ENCODE results near the gene KMT5B.

DNA sequence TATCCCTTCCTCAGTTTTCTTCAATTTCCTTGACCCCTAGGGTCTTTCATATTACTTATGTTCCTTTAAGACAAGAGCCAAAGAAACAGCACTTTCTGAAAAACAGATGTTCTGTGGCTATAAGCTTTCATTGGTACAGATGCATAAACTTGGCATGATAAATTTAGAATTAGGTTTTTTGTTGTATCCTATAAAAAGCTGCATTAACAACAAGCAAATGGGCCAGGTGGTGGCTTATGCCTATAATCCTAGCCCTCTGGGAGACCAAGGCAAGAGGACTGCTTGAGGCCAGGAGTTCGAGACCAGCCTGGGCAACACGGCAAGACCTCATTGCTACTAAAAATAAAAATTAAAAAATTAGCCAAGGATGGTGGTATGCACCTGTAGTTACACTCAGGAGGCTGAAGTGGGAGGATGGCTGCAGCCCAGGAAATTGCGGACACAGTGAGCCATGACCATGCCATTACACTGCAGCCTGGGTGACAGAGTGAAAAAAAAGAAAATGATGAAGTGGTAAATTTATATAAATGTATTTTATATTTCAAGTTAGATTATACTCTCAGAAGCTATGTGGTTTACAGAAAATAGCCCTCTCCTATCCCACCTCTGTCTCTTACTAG is 18.3 kb downstream of the KMT5B start:
- TF ChIP-seq, protein P1, sequence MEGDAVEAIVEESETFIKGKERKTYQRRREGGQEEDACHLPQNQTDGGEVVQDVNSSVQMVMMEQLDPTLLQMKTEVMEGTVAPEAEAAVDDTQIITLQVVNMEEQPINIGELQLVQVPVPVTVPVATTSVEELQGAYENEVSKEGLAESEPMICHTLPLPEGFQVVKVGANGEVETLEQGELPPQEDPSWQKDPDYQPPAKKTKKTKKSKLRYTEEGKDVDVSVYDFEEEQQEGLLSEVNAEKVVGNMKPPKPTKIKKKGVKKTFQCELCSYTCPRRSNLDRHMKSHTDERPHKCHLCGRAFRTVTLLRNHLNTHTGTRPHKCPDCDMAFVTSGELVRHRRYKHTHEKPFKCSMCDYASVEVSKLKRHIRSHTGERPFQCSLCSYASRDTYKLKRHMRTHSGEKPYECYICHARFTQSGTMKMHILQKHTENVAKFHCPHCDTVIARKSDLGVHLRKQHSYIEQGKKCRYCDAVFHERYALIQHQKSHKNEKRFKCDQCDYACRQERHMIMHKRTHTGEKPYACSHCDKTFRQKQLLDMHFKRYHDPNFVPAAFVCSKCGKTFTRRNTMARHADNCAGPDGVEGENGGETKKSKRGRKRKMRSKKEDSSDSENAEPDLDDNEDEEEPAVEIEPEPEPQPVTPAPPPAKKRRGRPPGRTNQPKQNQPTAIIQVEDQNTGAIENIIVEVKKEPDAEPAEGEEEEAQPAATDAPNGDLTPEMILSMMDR (IDR thresholded peaks at IDR 0.05), result no peak
- no peak for TF ChIP-seq POLR2A (IDR thresholded peaks at IDR 0.05)

Measured in body of pancreas (tissue), 4 donors.